SU-DHL-6 (cell line): ENCODE data around the gene MEN1.

Experiments
- EZH2phosphoT487 ChIP-seq: fragments of 200-600 bp; sonication (generic), shearing (Covaris generic); conservative IDR thresholded peaks from 2 replicates; pipeline ENCODE4 v1.6.1; 2018; ENCODE audit warnings: mild to moderate bottlenecking, antibody characterized with exemption, low read length, moderate library complexity, mixed read lengths
- TF ChIP-seq, protein P1 (sequence below): fragments of 200-600 bp; sonication (generic); IDR thresholded peaks from one replicate; pipeline ENCODE4 v1.5.1; 2017; ENCODE audit warnings: antibody characterized with exemption, mild to moderate bottlenecking, low read length, moderate library complexity; ENCODE audit not compliant: insufficient read depth, poor library complexity, severe bottlenecking

DNA sequence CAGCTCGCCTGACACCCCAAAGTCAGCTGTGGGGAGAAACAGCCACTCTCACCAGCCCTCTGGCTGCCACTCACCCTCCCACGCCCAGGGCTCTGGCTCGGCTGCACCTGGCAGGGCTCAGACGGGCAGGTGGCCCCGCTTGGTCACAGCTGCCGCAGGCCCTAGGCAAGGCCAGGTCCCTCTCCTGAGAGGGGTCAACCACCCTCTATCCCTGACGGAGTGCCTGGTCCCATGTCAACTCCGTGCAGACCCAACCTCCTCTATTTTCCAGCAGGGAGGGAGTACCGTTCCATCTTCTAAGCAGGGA is 9.2 kb downstream of the MEN1 start:
- TF ChIP-seq, protein P1, sequence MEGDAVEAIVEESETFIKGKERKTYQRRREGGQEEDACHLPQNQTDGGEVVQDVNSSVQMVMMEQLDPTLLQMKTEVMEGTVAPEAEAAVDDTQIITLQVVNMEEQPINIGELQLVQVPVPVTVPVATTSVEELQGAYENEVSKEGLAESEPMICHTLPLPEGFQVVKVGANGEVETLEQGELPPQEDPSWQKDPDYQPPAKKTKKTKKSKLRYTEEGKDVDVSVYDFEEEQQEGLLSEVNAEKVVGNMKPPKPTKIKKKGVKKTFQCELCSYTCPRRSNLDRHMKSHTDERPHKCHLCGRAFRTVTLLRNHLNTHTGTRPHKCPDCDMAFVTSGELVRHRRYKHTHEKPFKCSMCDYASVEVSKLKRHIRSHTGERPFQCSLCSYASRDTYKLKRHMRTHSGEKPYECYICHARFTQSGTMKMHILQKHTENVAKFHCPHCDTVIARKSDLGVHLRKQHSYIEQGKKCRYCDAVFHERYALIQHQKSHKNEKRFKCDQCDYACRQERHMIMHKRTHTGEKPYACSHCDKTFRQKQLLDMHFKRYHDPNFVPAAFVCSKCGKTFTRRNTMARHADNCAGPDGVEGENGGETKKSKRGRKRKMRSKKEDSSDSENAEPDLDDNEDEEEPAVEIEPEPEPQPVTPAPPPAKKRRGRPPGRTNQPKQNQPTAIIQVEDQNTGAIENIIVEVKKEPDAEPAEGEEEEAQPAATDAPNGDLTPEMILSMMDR: no peak
- TF ChIP-seq EZH2phosphoT487: no peak
